ENCODE results near the gene MCTP1.

DNA sequence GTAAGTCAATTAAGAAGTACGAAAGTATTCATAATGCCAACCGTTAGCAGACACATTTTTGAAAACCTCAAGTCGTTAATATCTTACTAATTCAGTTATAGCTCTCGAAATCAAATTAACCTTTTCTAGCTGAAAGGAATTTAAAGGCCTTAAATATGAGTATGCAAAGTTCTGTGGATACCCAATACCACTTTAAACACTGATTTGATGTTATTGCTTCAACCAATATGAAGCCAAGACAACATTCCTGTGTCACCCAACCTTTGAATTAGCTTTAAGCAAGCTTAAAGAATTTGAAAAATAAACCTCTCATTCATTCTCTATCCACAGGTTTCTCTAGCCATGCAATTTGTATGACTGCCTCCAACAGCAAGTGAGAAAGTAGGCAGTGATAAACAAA lies 204.5 kb downstream of the MCTP1 start:
- TF ChIP-seq POLR2A (IDR thresholded peaks at IDR 0.05; ENCODE audit: low read depth, low read length), result no peak
- no peak for TF ChIP-seq POLR2AphosphoS5 (IDR thresholded peaks at IDR 0.05; ENCODE audit: low read depth, low read length)
